ENCODE results near the gene ASCC3.

DNA sequence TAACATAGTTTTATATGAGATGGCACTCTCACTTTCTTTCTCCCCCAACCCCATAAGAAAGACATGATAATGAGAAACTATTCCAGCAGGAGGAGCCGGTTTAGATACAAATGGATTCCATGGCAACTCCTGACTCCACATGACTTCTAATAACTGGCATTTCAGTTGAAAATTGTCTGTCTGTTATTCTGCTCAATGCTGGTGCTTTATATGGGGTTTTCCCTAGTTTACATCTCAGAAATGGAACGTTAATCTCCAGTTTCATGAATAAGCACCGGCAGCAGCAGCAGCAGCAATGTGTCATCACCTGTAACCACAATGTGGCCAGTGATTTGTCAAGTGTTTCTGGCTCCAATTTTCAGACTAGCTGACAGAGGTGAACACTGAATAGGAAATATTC, 408.5 kb downstream of the ASCC3 start:
- TF ChIP-seq, protein P1, sequence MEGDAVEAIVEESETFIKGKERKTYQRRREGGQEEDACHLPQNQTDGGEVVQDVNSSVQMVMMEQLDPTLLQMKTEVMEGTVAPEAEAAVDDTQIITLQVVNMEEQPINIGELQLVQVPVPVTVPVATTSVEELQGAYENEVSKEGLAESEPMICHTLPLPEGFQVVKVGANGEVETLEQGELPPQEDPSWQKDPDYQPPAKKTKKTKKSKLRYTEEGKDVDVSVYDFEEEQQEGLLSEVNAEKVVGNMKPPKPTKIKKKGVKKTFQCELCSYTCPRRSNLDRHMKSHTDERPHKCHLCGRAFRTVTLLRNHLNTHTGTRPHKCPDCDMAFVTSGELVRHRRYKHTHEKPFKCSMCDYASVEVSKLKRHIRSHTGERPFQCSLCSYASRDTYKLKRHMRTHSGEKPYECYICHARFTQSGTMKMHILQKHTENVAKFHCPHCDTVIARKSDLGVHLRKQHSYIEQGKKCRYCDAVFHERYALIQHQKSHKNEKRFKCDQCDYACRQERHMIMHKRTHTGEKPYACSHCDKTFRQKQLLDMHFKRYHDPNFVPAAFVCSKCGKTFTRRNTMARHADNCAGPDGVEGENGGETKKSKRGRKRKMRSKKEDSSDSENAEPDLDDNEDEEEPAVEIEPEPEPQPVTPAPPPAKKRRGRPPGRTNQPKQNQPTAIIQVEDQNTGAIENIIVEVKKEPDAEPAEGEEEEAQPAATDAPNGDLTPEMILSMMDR (IDR thresholded peaks at IDR 0.05): no peak
- no peak for TF ChIP-seq POLR2A (IDR thresholded peaks at IDR 0.05)

Data from adrenal gland (tissue), 5 donors.